GM18951 (cell line): Measurements from ENCODE around the gene SNUPN.

ENCODE experiments used
- POLR2A ChIP-seq: IDR thresholded peaks from 4 replicates; pipeline ENCODE4 v1.6.1; 2011; ENCODE audit warnings: mild to moderate bottlenecking; ENCODE audit not compliant: insufficient read length, insufficient read depth; ENCODE audit errors: extremely low read depth
- in situ Hi-C: fragments of 300-500 bp; cut with MboI; formaldehyde crosslinking; loops from one replicate; pipeline ENCODE4 v1.12.0; 2022; ENCODE audit warnings: low sequenced_read_pairs, mixed read lengths, inconsistent platforms; ENCODE audit not compliant: unreplicated experiment

SNUPN gene

DNA sequence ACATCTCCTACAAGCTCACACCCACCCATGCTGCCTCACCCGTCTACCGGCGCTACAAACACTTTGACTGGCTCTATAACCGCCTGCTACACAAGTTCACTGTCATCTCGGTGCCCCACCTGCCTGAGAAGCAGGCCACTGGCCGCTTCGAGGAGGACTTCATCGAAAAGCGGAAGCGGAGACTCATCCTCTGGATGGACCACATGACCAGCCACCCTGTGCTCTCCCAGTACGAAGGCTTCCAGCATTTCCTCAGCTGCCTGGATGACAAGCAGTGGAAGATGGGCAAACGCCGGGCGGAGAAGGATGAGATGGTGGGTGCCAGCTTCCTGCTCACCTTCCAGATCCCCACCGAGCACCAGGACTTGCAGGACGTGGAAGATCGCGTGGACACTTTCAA is 24.3 kb upstream of the SNUPN start:
- TF ChIP-seq POLR2A: no peak
- in situ Hi-C loops: loop anchor here (25.0 kb wide), 1 partner anchor 288 kb away; the partner anchor contains the start of gene MAN2C1

DNA sequence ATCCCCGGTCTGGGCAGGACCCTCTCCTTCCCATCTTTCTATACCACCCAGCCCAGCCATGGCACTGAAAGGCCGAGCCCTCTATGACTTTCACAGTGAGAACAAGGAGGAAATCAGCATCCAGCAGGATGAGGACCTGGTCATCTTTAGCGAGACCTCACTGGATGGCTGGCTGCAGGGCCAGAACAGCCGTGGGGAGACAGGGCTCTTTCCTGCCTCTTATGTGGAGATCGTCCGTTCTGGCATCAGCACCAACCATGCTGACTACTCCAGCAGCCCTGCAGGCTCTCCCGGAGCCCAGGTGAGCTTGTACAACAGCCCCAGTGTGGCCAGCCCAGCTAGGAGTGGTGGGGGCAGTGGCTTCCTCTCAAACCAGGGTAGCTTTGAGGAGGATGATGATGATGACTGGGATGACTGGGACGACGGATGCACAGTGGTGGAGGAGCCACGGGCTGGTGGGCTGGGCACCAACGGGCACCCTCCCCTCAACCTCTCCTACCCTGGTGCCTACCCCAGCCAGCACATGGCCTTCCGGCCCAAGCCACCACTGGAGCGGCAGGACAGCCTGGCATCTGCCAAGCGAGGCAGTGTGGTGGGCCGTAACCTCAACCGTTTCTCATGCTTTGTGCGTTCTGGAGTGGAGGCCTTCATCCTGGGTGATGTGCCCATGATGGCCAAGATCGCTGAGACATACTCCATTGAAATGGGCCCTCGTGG is 23.7 kb upstream of the SNUPN start:
- in situ Hi-C loops: no loop called here

DNA sequence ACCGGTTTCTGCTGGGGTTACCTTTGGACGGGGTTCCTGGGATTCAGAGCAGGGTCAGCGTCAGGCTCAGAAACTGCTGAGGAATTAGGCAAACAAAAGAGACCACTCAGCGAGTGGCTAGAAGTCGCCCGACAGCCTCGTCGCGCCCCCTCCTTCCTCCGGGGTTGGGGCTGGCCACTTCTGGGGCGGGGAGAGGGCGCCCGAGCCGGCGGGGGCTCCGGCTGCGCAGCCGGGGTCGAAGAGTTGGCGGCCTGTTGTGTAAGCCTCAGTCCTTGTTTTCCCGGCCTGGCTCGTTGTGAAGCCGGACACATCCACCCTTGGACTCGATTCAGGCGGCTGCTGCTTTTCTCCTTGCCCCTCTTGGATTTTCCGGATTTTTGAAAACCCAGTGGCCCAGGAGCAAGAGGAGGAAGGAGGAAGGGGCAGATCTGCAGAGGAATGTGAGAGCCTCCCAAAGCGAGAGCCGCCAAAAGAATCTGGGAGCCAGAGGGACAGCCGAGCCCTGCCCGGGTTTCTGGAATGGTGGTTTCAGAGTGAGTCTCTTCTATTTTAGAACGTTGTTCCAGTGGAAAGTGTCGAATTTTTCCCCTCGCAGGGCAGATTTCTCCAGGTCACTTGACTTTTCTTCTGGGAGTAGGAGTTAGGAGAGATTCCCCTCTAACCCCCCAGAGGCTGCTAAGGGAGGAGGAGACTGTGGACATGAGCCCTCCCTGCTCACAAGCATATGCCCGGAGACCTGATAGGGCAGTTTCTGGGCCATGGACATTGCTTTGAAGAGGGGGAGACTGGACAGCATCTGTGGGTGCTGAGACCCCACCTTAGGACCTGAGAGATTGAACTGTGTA is 22.9 kb upstream of the SNUPN start:
- in situ Hi-C loops: no loop called here

More for the DNA sequence above, 23.7 kb upstream of the SNUPN start:
- TF ChIP-seq POLR2A: no peak

DNA sequence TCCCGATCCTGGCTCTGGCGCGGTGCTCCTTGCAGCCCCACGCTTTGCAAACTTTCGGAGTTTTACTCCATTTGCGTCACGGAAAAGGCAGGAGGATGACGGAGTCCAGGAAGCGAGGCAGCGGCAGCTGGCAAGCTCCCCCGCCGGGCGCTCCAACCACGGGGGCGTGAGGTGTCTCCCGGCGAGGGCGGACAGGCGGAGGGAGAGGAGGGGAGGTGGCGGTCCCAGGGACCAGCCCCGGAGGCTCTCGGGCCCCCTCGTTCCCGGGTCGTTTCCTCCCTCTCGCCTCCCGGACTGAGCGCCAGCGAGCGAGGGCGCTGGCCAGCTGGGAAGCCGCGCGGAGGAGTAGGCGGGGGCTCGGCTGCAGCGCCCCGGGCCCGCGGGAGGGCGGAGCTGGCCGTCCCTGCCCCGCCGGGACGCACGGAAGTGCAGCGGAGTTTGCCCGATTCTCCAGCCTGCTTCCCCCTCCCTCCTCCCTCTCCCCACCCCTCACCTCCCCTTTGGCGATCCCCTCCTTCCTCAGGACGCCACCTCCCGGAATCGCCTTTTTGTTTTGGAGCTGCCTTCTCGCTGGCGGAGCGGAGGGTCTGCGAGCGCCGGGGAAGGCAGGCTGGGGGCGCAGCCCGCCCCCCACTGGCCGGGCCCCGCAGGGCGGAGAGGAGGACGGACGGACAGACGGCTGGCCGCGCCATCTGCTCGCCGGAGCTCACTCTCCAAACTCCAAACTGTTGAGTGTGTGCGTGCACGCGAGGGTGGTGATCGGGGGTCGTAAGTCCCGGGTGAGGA is 22.0 kb upstream of the SNUPN start, which contains the start of gene SNX33:
TSS of gene SNX33 (plus strand) at position 543 of the 786 bp plus-strand sequence. CDS start 1,191 bp downstream, outside the sequence.
- in situ Hi-C loops: no loop called here
- TF ChIP-seq POLR2A: peak; percentile 27

More for the DNA sequence above, 22.9 kb upstream of the SNUPN start:
- TF ChIP-seq POLR2A: no peak

DNA sequence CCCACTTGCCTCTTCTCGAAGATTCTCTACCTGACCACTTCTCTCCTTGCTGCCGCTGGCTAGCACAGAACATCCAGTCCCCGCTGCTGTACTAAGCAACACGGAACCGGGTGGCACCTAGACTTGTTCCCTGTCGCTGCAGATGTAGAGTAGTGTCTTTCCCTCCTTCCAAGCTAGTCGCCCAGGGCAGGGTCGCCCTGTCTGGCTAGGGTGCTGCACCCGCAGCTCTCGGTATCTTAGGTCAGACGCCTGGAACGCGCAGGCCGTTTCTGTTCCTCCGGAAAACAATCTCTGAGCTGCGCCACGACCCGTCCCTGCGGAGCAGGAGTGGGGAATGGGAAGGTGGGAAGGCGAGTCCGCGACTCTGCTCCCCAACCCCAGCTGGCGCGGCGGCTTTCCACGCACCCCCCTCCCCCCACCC is 21.4 kb upstream of the SNUPN start:
- in situ Hi-C loops: no loop called here

DNA sequence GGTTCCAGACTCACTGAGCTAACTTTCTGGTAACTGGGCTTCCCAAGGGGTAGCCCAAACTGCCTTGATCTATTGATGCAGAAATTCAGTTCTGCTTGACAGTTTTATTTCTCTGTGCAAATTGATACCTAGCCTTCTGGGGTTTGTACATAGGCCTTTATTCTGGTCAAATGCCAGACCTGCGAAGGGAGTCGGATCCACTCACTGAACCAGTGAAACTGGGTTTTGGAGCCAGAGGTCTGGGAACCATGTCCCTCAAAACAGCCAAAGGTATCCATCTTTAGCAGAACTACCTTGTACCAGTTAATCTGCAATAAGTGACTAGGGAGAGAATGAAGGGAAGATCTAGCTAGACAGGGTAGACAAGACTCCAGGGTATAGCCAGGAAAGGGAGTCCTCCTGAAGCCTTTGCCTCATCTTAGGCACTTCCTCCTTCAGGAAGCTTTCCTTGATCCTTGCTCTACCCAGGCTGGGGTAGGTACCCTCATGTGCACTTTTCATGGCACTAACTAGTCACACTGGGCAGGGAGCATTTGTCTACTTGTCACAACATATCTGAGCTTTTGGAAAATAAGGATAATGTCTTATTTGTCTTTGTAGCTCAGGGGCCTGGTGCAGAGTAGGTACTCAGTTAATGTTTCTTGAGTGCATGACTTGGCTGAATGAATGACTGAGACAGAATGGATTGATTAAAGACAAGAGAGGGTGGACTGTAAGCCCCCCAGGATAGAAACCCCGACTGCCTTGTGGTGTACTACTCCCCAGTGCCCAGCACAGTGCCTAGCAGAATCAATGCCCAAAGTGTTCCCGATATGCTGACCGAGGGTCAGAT is 20.8 kb upstream of the SNUPN start:
- no peak for TF ChIP-seq POLR2A
- in situ Hi-C loops: no loop called here

More for the DNA sequence above, 21.4 kb upstream of the SNUPN start:
- TF ChIP-seq POLR2A: no peak

DNA sequence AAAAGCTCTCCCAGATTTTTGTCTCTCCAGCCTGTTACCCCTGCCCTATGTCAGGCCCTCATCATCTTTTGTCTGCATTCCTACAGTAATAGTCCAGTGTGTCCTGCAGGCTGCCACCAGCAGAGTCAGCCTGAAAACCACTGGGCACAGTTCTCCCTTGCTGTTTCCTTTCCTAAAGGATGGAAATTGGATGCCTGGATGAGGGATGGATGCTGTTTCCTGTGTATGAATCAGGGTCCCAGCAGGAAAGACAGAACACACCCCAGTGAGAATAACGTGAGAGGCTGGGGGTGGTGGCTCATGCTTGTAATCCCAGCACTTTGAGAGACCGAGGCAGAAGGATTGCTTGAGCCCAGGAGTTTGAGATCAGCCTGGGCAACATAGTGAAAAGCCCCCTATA is 18.9 kb upstream of the SNUPN start:
- in situ Hi-C loops: no loop called here
- no peak for TF ChIP-seq POLR2A

DNA sequence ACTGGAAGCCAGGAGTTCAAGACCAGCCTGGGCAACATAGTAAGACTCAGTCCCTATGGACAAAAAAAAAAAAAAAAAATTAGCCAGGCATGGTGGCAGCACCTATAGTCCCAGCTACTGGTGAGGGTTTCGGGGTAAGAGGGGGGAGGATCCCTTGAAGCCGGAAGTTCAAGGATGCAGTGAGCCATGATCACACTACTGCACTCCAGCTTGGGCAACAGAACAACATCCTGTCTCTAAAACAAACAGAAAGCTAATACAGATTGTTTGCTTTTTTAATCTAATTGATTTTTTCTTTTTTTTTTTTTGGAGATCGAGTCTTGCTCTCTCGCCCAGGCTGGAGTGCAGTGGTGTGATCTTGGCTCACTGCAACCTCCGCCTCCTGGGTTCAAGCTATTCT is 16.1 kb upstream of the SNUPN start:
- TF ChIP-seq POLR2A: no peak
- in situ Hi-C loops: no loop called here

DNA sequence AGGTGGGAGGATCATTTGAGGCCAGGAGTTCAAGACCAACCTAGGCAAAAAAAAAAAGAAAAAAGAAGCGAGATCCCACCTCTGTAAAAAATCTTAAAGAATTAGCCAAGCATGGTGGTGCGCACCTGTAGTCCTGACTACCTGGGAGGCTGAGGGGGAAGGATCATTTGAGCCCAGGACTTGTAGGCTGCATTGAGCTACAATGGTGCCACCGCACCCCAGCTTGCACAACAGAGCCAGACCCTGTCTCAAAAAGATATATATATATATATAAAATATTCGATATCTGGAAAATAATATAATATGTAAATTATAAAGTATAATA is 15.6 kb upstream of the SNUPN start:
- in situ Hi-C loops: no loop called here
- TF ChIP-seq POLR2A: no peak

DNA sequence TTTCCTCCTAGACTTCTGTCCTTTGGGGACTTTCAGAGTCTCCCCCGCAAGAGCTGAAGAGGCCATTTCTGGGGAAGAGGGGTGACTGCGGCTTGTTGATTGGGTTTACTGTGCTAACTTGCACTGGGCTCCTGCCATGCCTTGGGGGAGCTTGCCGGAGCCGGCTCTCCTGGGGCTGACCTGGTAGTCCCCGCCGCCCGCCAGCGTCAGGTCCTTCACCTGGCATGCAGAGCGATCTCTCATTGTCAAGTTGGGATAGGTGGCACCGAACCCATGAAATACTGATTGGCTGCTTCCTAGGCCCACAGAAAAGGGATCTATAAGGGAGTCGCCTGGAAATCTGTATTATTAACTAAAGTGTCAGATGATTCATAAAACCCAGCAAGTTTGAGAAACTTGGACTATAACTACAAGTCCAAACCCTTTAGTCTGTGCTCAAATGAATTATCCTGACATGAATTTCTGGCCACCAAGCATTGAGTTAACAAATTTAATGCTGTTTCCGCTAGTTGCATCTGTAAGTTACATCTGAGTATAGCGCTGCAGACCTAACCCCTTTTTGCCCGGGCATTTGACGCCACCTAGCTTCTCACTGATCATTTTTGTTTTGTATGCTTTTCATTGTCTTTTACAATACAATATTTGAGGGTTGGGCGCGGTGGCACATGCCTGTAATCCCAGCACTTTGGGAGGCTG is 15.1 kb upstream of the SNUPN start:
- in situ Hi-C loops: no loop called here
- no peak for TF ChIP-seq POLR2A

DNA sequence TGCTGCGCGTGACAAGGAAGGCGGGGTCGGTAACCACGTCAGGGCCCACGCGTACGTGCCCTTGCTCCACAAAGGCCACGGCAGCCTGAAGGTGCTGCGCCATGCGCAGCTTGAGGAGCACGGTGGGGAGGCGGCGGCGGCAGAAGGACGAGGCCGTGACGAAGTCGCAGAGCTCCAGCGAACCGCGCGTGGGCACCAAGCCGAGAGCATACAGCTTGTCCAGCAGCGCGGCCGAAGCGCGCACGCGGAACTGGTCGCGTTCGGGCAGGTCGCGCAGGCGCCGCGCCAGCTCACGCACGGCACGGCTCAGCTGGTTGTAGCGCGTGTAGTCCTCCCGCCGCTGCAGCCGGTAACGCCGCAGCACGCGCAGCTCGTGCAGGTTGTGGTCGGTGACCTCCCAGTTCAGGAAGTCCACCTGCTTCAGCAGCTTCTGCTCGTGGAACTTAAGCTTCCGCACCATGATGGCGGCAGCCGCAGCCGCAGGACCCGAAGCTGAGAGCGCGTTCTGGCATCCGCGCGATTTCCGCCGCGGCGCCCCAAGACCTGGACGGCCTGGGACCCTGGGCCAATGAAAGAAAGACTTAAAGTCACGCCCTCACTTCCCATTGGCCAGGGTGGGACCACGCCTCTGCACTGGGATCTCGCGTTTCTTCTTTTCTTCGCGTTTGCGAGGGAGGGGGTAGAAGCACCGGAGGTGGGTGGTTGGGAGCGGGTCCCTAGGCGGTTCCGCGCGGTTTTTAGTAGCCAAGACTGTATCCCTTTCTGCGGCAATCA is 14.4 kb upstream of the SNUPN start, which contains the start of gene IMP3:
TSS of gene IMP3 (minus strand) at position 516 of the 774 bp plus-strand sequence. CDS start at position 460, 56 bp downstream.
- in situ Hi-C loops: no loop called here
- peak; percentile 98 for TF ChIP-seq POLR2A
